HepG2 (cell line): ENCODE data around the gene TSPYL4. TPM values are rescaled to one million over a fixed set of nuclear protein-coding genes. Genes with fewer than 3 reads are reported as not detected.
A peak's percentile ranks its signal among the peaks of the same experiment; 100 is the strongest.

Experiments
- AGO1 ChIP-seq: fragments of 200-400 bp; formaldehyde crosslinking; IDR thresholded peaks from 2 replicates; pipeline ENCODE4 v1.6.1; 2017; ENCODE audit warnings: mild to moderate bottlenecking, low read depth, low read length, moderate library complexity; ENCODE audit not compliant: poor library complexity, severe bottlenecking
- GPN1 ChIP-seq: sonication (generic); formaldehyde crosslinking; IDR thresholded peaks from 2 replicates; pipeline ENCODE4 v1.5.1; 2020; ENCODE audit warnings: missing genetic modification reagents, borderline replicate concordance
- HBP1 ChIP-seq: IDR thresholded peaks from 2 replicates; pipeline ENCODE4 v1.6.1; 2016; ENCODE audit warnings: low read depth, control low read depth
- KLF12 ChIP-seq: sonication (generic); formaldehyde crosslinking; IDR thresholded peaks from 2 replicates; pipeline ENCODE4 v1.4.0; 2020; ENCODE audit warnings: missing genetic modification reagents, borderline replicate concordance
- MED13 ChIP-seq: sonication (generic); formaldehyde crosslinking; IDR thresholded peaks from 2 replicates; pipeline ENCODE4 v1.5.0; 2020; ENCODE audit warnings: missing genetic modification reagents
- MIER2 ChIP-seq: IDR thresholded peaks from 2 replicates; pipeline ENCODE4 v1.6.1; 2016; ENCODE audit warnings: missing biosample characterization, missing genetic modification reagents
- SMAD9 ChIP-seq: sonication (generic); formaldehyde crosslinking; IDR thresholded peaks from 2 replicates; pipeline ENCODE4 v1.5.1; 2020; ENCODE audit warnings: mild to moderate bottlenecking, missing genetic modification reagents
- TBL1XR1 ChIP-seq: fragments of 150-350 bp; IDR thresholded peaks from 2 replicates; pipeline ENCODE4 v1.6.1; 2014; ENCODE audit warnings: borderline replicate concordance, low read length; ENCODE audit not compliant: partially characterized antibody
- TFDP2 ChIP-seq: sonication (generic); formaldehyde crosslinking; IDR thresholded peaks from 2 replicates; pipeline ENCODE4 v1.4.0; 2020; ENCODE audit warnings: missing genetic modification reagents
- TGIF2 ChIP-seq: IDR thresholded peaks from 2 replicates; pipeline ENCODE4 v1.6.1; 2016; ENCODE audit warnings: control low read depth, missing compliant biosample characterization
- ZBED4 ChIP-seq: sonication (generic); formaldehyde crosslinking; IDR thresholded peaks from 2 replicates; pipeline ENCODE4 v1.4.0; 2020; ENCODE audit warnings: missing genetic modification reagents, borderline replicate concordance
- ZNF20 ChIP-seq: sonication (generic); formaldehyde crosslinking; IDR thresholded peaks from 2 replicates; pipeline ENCODE4 v1.4.0; 2020; ENCODE audit warnings: mild to moderate bottlenecking, moderate library complexity, missing genetic modification reagents
- ZNF260 ChIP-seq: sonication (generic); formaldehyde crosslinking; IDR thresholded peaks from 2 replicates; pipeline ENCODE4 v1.4.0; 2020; ENCODE audit warnings: missing genetic modification reagents, low read depth, mild to moderate bottlenecking, borderline replicate concordance
- ZNF331 ChIP-seq: sonication (generic); formaldehyde crosslinking; IDR thresholded peaks from 2 replicates; pipeline ENCODE4 v1.4.0; 2020; ENCODE audit warnings: missing genetic modification reagents
- ZNF33B ChIP-seq: sonication (generic); formaldehyde crosslinking; IDR thresholded peaks from 2 replicates; pipeline ENCODE4 v1.5.1; 2020; ENCODE audit warnings: mild to moderate bottlenecking, missing genetic modification reagents
- ZNF350 ChIP-seq: sonication (generic); formaldehyde crosslinking; IDR thresholded peaks from 2 replicates; pipeline ENCODE4 v1.4.0; 2020; ENCODE audit warnings: mild to moderate bottlenecking, low read depth, missing genetic modification reagents, borderline replicate concordance
- ZNF431 ChIP-seq: sonication (generic); formaldehyde crosslinking; IDR thresholded peaks from 2 replicates; pipeline ENCODE4 v1.9.0; 2022; ENCODE audit warnings: missing genetic modification reagents, low read depth, mild to moderate bottlenecking, borderline replicate concordance
- ZNF614 ChIP-seq: IDR thresholded peaks from 2 replicates; pipeline ENCODE4 v1.6.1; 2018; ENCODE audit warnings: missing biosample characterization, missing genetic modification reagents, inconsistent platforms, borderline replicate concordance
- polyA plus RNA-seq, 8 experiments: library from polyadenylated mRNA; depleted of rRNA in 3 of 8; stranded (reverse) in 7 of 8; unstranded in 1 of 8; fragments of >200 nt; fragmentation: Illumina TruSeq in 4 of 8; extraction: Trizol in 4 of 8; gene quantifications; 2 replicates each; pipeline versions ENCODE4 v1.2.1 to v1.2.3, GENCODE V29; 2011 to 2016; ENCODE audit warnings: low read depth in 4 of 8, missing spikeins in 1 of 8, mixed read lengths in 1 of 8; ENCODE audit not compliant: insufficient read depth in 1 of 8
- total RNA-seq, 5 experiments: library from RNA; depleted of rRNA; stranded (reverse); fragments of >200 nt; fragmentation: Illumina TruSeq; extraction: Trizol; gene quantifications; 2 replicates each; pipeline ENCODE4 v1.2.3, GENCODE V29; 2016; ENCODE audit warnings: low read depth in 1 of 5
- TF ChIP-seq, protein P1 (sequence below): sonication (generic); formaldehyde crosslinking; IDR thresholded peaks from 2 replicates; pipeline ENCODE4 v1.8.0; 2022; ENCODE audit warnings: missing genetic modification reagents, low read depth, mild to moderate bottlenecking, borderline replicate concordance
- TF ChIP-seq, protein P2 (sequence below): sonication (generic); formaldehyde crosslinking; IDR thresholded peaks from 2 replicates; pipeline ENCODE4 v1.5.1; 2020; ENCODE audit warnings: mild to moderate bottlenecking, missing genetic modification reagents, moderate library complexity

Gene TSPYL4
- total and polyA plus RNA-seq, 2 of the 13 experiments (the other 11 are each of a cell fraction or from before 2014, with no cell fraction given) = 18.0 to 19.7 TPM

GRCh38 chr6:116253505-116254296 is at the start of gene TSPYL4 (continued):
- TF ChIP-seq ZNF260 (CRISPR knock-in tag) (no peak), ZNF614 (CRISPR knock-in tag) (peak; percentile 66), TBL1XR1 (no peak), SMAD9 (CRISPR knock-in tag) (peak; percentile 78; the same call in 1 of the 2 replicates), TGIF2 (CRISPR knock-in tag) (peak; percentile 30; the same call in 1 of the 2 replicates), ZNF20 (CRISPR knock-in tag) (no peak), ZNF350 (CRISPR knock-in tag) (peak; percentile 60; the same call in 1 of the 2 replicates), AGO1 (peak; percentile 76), GPN1 (CRISPR knock-in tag) (no peak), ZNF431 (CRISPR knock-in tag) (0 out of 2 replicates have a peak, but pooled peaks have one; percentile 42), MED13 (CRISPR knock-in tag) (0 out of 2 replicates have a peak, but pooled peaks have one; percentile 11), ZNF331 (CRISPR knock-in tag) (0 out of 2 replicates have a peak, but pooled peaks have one; percentile 37), TFDP2 (CRISPR knock-in tag) (peak; percentile 59), KLF12 (CRISPR knock-in tag) (no peak), HBP1 (CRISPR knock-in tag) (0 out of 2 replicates have a peak, but pooled peaks have one; percentile 71), MIER2 (peak; percentile 62), ZBED4 (no peak), ZNF33B (CRISPR knock-in tag) (peak; percentile 73; the same call in 1 of the 2 replicates)
- TF ChIP-seq, protein P1, sequence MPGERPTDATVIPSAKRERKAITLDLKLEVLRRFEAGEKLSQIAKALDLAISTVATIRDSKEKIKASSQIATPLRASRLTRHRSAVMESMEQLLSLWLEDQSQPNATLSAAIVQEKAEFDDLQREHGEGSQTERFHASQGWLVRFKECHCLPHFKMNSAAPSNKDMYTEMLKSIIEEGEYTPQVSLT = no peak
- TF ChIP-seq, protein P2, sequence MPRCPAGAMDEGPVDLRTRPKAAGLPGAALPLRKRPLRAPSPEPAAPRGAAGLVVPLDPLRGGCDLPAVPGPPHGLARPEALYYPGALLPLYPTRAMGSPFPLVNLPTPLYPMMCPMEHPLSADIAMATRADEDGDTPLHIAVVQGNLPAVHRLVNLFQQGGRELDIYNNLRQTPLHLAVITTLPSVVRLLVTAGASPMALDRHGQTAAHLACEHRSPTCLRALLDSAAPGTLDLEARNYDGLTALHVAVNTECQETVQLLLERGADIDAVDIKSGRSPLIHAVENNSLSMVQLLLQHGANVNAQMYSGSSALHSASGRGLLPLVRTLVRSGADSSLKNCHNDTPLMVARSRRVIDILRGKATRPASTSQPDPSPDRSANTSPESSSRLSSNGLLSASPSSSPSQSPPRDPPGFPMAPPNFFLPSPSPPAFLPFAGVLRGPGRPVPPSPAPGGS (CRISPR knock-in tag) = peak; percentile 93; the same call in 1 of the 2 replicates
